Measurements from ENCODE around the gene RXFP3.

Gene RXFP3

GRCh38 chr5:33985447-33985846 is 49.3 kb downstream of the RXFP3 start:
- no peaks in the 10 kb centered on the region for H3K4me1 ChIP-seq (ENCODE audit: control insufficient read depth, insufficient read depth, low read length)
- H3K27ac ChIP-seq (ENCODE audit: extremely low read depth, low read depth, low read length) = no peak overlapping the region
- no peaks in the 10 kb centered on the region for H3K9me3 ChIP-seq (ENCODE audit: control insufficient read depth, insufficient read depth, low read depth, low read length)
- H3K36me3 ChIP-seq (ENCODE audit: control insufficient read depth in 2 of 2, insufficient read depth in 1 of 2, low read length in 2 of 2) = peaks cover 13 to 23% of the 10 kb centered on the region in 2 experiments; a peak in 2 of 3 replicates
- CTCF ChIA-PET = interaction anchor here (1.3 kb wide), 1 partner anchor 16 kb away, joined by 5 read pairs; no protein-coding TSS in a partner anchor
- no peak overlapping the region for H3K4me3 ChIP-seq (ENCODE audit: low read depth, low read length)
- POLR2A ChIA-PET = no interaction called here
- no peak for TF ChIP-seq ZBTB20 (tag by site-specific recombination; IDR thresholded peaks at IDR 0.05)
- TF ChIP-seq ZNF544 (tag by site-specific recombination; IDR thresholded peaks at IDR 0.05) = no peak
- TF ChIP-seq ZNF561 (tag by site-specific recombination; IDR thresholded peaks at IDR 0.05; ENCODE audit: borderline replicate concordance) = no peak
- no peak for TF ChIP-seq ZNF157 (tag by site-specific recombination; IDR thresholded peaks at IDR 0.05)
- no peak for TF ChIP-seq TRIM28 (IDR thresholded peaks at IDR 0.05; ENCODE audit: borderline replicate concordance, low read length)
- TF ChIP-seq ZBTB6 (tag by site-specific recombination; IDR thresholded peaks at IDR 0.05) = no peak
- TF ChIP-seq ZNF629 (tag by site-specific recombination; IDR thresholded peaks at IDR 0.05) = no peak
- no peak for TF ChIP-seq ZNF830 (tag by site-specific recombination; IDR thresholded peaks at IDR 0.05; ENCODE audit: low read depth)
- no peak for TF ChIP-seq ZNF548 (tag by site-specific recombination; IDR thresholded peaks at IDR 0.05)
- no peak for TF ChIP-seq OVOL3 (tag by site-specific recombination; IDR thresholded peaks at IDR 0.05)
- no peak for TF ChIP-seq GLI4 (tag by site-specific recombination; IDR thresholded peaks at IDR 0.05)
- no peak for TF ChIP-seq ZNF785 (tag by site-specific recombination; IDR thresholded peaks at IDR 0.05)
- TF ChIP-seq WT1 (tag by site-specific recombination; IDR thresholded peaks at IDR 0.05) = no peak
- TF ChIP-seq, protein P1, sequence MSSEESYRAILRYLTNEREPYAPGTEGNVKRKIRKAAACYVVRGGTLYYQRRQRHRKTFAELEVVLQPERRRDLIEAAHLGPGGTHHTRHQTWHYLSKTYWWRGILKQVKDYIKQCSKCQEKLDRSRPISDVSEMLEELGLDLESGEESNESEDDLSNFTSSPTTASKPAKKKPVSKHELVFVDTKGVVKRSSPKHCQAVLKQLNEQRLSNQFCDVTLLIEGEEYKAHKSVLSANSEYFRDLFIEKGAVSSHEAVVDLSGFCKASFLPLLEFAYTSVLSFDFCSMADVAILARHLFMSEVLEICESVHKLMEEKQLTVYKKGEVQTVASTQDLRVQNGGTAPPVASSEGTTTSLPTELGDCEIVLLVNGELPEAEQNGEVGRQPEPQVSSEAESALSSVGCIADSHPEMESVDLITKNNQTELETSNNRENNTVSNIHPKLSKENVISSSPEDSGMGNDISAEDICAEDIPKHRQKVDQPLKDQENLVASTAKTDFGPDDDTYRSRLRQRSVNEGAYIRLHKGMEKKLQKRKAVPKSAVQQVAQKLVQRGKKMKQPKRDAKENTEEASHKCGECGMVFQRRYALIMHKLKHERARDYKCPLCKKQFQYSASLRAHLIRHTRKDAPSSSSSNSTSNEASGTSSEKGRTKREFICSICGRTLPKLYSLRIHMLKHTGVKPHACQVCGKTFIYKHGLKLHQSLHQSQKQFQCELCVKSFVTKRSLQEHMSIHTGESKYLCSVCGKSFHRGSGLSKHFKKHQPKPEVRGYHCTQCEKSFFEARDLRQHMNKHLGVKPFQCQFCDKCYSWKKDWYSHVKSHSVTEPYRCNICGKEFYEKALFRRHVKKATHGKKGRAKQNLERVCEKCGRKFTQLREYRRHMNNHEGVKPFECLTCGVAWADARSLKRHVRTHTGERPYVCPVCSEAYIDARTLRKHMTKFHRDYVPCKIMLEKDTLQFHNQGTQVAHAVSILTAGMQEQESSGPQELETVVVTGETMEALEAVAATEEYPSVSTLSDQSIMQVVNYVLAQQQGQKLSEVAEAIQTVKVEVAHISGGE (tag by site-specific recombination; conservative IDR thresholded peaks at IDR 0.05; ENCODE audit: low read depth) = no peak
- no peak for TF ChIP-seq ZNF621 (tag by site-specific recombination; IDR thresholded peaks at IDR 0.05)
- no peak for TF ChIP-seq KLF9 (tag by site-specific recombination; IDR thresholded peaks at IDR 0.05; ENCODE audit: low read depth)
- no peak for TF ChIP-seq ZNF704 (tag by site-specific recombination; IDR thresholded peaks at IDR 0.05)
- TF ChIP-seq ZNF514 (tag by site-specific recombination; IDR thresholded peaks at IDR 0.05) = no peak
- TF ChIP-seq TSHZ1 (tag by site-specific recombination; IDR thresholded peaks at IDR 0.05; ENCODE audit: borderline replicate concordance) = no peak
